WTC11 (cell line): ENCODE measurements around the gene KANSL3.

ENCODE experiments used
- CTCF ChIP-seq: fragments of 200-600 bp; IDR thresholded peaks from 2 replicates; pipeline ENCODE4 v1.8.0; 2022; ENCODE audit warnings: antibody characterized with exemption
- E2F4 ChIP-seq: sonication (generic); formaldehyde crosslinking; IDR thresholded peaks from 2 replicates; pipeline ENCODE4 v1.8.1; 2022; ENCODE audit warnings: low read depth, mild to moderate bottlenecking, moderate library complexity, missing genetic modification reagents, borderline replicate concordance
- FOXK1 ChIP-seq: sonication (generic); formaldehyde crosslinking; IDR thresholded peaks from 2 replicates; pipeline ENCODE4 v1.8.0; 2022; ENCODE audit warnings: mild to moderate bottlenecking, moderate library complexity, missing genetic modification reagents
- MAX ChIP-seq: sonication (generic); formaldehyde crosslinking; IDR thresholded peaks from 2 replicates; pipeline ENCODE4 v1.8.0; 2022; ENCODE audit warnings: mild to moderate bottlenecking, missing genetic modification reagents
- NFYB ChIP-seq: sonication (generic); formaldehyde crosslinking; conservative IDR thresholded peaks from 2 replicates; pipeline ENCODE4 v1.8.0; 2022; ENCODE audit warnings: low read depth, missing genetic modification reagents
- NR2C2 ChIP-seq: sonication (generic); formaldehyde crosslinking; IDR thresholded peaks from 2 replicates; pipeline ENCODE4 v1.8.0; 2022; ENCODE audit warnings: mild to moderate bottlenecking, missing genetic modification reagents
- SP1 ChIP-seq: sonication (generic); formaldehyde crosslinking; conservative IDR thresholded peaks from 2 replicates; pipeline ENCODE4 v1.8.1; 2022; ENCODE audit warnings: missing genetic modification reagents
- ZBTB43 ChIP-seq: sonication (generic); formaldehyde crosslinking; IDR thresholded peaks from 2 replicates; pipeline ENCODE4 v1.8.1; 2023; ENCODE audit warnings: mild to moderate bottlenecking, missing genetic modification reagents

GRCh38 chr2:96549967-96550786 is 87.9 kb downstream of the KANSL3 start:
- 0 out of 2 replicates have a peak, but pooled peaks have one; percentile 22 for TF ChIP-seq SP1 (CRISPR knock-in tag)
- TF ChIP-seq MAX (CRISPR knock-in tag) = peak; percentile 95
- TF ChIP-seq ZBTB43 (CRISPR knock-in tag) = no peak
- peak; percentile 95 for TF ChIP-seq CTCF
- no peak for TF ChIP-seq NFYB
- 0 out of 2 replicates have a peak, but pooled peaks have one; percentile 51 for TF ChIP-seq FOXK1 (CRISPR knock-in tag)
- TF ChIP-seq NR2C2 = no peak
- TF ChIP-seq E2F4 (CRISPR knock-in tag) = no peak
